NCI-H345 treated with DMSO at 0.1 percent for 48 hours (cell line): Measurements from ENCODE around the gene CRACR2A.

Source experiments
- DNase-seq: peaks from one replicate; lab custom pipeline; 2025; ENCODE audit not compliant: unreplicated experiment; lab: John Stamatoyannopoulos, UW

The CRACR2A gene

GRCh38 chr12:3726456-3726855 lies 26.5 kb downstream of the CRACR2A start:
- DNase-seq = no peak

GRCh38 chr12:3725388-3726115 lies 27.4 kb downstream of the CRACR2A start:
- no peak for DNase-seq

GRCh38 chr12:3723916-3724805 lies 28.7 kb downstream of the CRACR2A start:
- no peak for DNase-seq

- DNase-seq = no peak
These were observed 30.5 kb downstream of the CRACR2A start for GRCh38 chr12:3722368-3722767.

- DNase-seq = no peak
These were observed 32.1 kb downstream of the CRACR2A start for GRCh38 chr12:3720772-3721171.

GRCh38 chr12:3718100-3718499 lies 34.8 kb downstream of the CRACR2A start:
- DNase-seq = no peak

GRCh38 chr12:3717283-3717898 lies 35.5 kb downstream of the CRACR2A start:
- DNase-seq = no peak

GRCh38 chr12:3715999-3716398 lies 36.9 kb downstream of the CRACR2A start:
- DNase-seq = no peak

- DNase-seq = no peak
These were observed 39.0 kb downstream of the CRACR2A start for GRCh38 chr12:3713947-3714346.

- no peak for DNase-seq
These were observed 39.4 kb downstream of the CRACR2A start for GRCh38 chr12:3713483-3713882.

GRCh38 chr12:3712209-3712992 lies 40.5 kb downstream of the CRACR2A start:
- DNase-seq = no peak

- no peak for DNase-seq
These were observed 47.6 kb downstream of the CRACR2A start for GRCh38 chr12:3705354-3705675.

- DNase-seq = no peak
These were observed 48.2 kb downstream of the CRACR2A start for GRCh38 chr12:3704512-3705353.

GRCh38 chr12:3700861-3701260 lies 52.0 kb downstream of the CRACR2A start:
- no peak for DNase-seq

GRCh38 chr12:3698218-3698974 lies 54.5 kb downstream of the CRACR2A start:
- peak; percentile 92 for DNase-seq

GRCh38 chr12:3697311-3697870 lies 55.5 kb downstream of the CRACR2A start:
- DNase-seq = no peak

- no peak for DNase-seq
These were observed 58.2 kb downstream of the CRACR2A start for GRCh38 chr12:3694673-3695072.

GRCh38 chr12:3692616-3693365 lies 60.1 kb downstream of the CRACR2A start:
- DNase-seq = no peak

- DNase-seq = no peak
These were observed 66.4 kb downstream of the CRACR2A start for GRCh38 chr12:3686463-3686862.
